Middle frontal gyrus (tissue), 1 donor: ENCODE results near the gene DHX29.
"Not testable (repeated sequence)": the region's sequence is repeated elsewhere in the genome, so short reads cannot be mapped to it uniquely, and the experiment has no call there.

ENCODE experiments used
- DNase-seq: peaks from one replicate; pipeline ENCODE4 v3.0.0-alpha.2; 2015; ENCODE audit warnings: low spot score; ENCODE audit errors: extremely low spot score

DHX29 gene

GRCh38 chr5:55318237-55318636, 10.7 kb upstream of the DHX29 start:
- DNase-seq: not testable (repeated sequence)

GRCh38 chr5:55316837-55317236, 9.3 kb upstream of the DHX29 start:
- DNase-seq: no peak

- DNase-seq: no peak
These were observed 8.8 kb upstream of the DHX29 start for GRCh38 chr5:55316289-55316688.

- DNase-seq: no peak
These were observed 6.5 kb upstream of the DHX29 start for GRCh38 chr5:55313870-55314617.

- no peak for DNase-seq
These were observed 851 bp upstream of the DHX29 start for GRCh38 chr5:55308254-55308836.

- no peak for DNase-seq
These were observed 682 bp downstream of the DHX29 start for GRCh38 chr5:55306641-55307382.

- no peak for DNase-seq
These were observed 2.1 kb downstream of the DHX29 start for GRCh38 chr5:55305345-55305744.

GRCh38 chr5:55304584-55304983, 2.9 kb downstream of the DHX29 start:
- DNase-seq: no peak

- DNase-seq: no peak
These were observed 4.2 kb downstream of the DHX29 start for GRCh38 chr5:55303238-55303690.

- no peak for DNase-seq
These were observed 6.6 kb downstream of the DHX29 start for GRCh38 chr5:55300890-55301289.

- DNase-seq: no peak
These were observed 12.6 kb downstream of the DHX29 start for GRCh38 chr5:55294935-55295334.

GRCh38 chr5:55290991-55291390, 16.5 kb downstream of the DHX29 start:
- no peak for DNase-seq

GRCh38 chr5:55289808-55290207, 17.7 kb downstream of the DHX29 start:
- DNase-seq: no peak

GRCh38 chr5:55286411-55286933, 21.0 kb downstream of the DHX29 start:
- no peak for DNase-seq

GRCh38 chr5:55278778-55279177, 28.7 kb downstream of the DHX29 start:
- DNase-seq: no peak

GRCh38 chr5:55276771-55277170, 30.7 kb downstream of the DHX29 start:
- DNase-seq: no peak

GRCh38 chr5:55258339-55258738, 49.2 kb downstream of the DHX29 start:
- DNase-seq: no peak

GRCh38 chr5:55254802-55255201, 52.7 kb downstream of the DHX29 start:
- no peak for DNase-seq

GRCh38 chr5:55250064-55250463, 57.4 kb downstream of the DHX29 start:
- no peak for DNase-seq

- DNase-seq: no peak
These were observed 65.7 kb downstream of the DHX29 start for GRCh38 chr5:55241746-55242145.

- no peak for DNase-seq
These were observed 70.7 kb downstream of the DHX29 start for GRCh38 chr5:55236800-55237199.

- DNase-seq: no peak
These were observed 73.3 kb downstream of the DHX29 start for GRCh38 chr5:55234121-55234700.
